ENCODE measurements around the gene CRB1. TPM values are rescaled to one million over a fixed set of nuclear protein-coding genes. Genes with fewer than 3 reads are reported as not detected.

CRB1 gene
- total and polyA plus RNA-seq, 8 donors: 0.09 to 0.31 (median 0.26) TPM

DNA sequence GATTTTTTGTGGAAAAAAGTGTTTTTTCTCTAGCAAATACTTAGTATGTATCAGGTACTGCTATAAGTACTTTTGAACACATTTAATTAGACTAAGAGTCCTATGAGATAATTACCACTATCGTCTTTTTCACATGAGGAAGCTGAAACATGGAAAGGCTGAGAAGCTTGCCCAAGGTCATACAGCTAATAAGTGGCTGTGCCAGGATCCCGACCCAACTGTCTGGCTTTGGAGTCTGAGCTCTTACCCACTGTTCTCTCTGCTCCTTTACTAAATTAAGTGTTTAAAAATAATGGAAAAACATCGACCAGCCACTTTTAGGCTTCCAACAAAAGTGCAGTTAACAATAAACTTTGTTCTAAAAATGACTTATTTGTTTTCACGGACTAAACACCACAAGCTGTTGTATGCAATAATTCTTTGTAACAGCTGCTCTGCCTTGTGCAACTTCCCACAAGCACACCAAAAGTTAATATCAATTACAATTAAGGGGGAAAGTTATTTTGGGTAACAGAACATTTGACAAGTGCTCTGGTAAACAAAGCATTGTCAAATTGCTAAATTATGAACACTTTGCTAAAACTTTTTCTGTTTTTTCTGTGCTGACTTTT is 75.7 kb downstream of the CRB1 start:
- no peak for ATAC-seq

DNA sequence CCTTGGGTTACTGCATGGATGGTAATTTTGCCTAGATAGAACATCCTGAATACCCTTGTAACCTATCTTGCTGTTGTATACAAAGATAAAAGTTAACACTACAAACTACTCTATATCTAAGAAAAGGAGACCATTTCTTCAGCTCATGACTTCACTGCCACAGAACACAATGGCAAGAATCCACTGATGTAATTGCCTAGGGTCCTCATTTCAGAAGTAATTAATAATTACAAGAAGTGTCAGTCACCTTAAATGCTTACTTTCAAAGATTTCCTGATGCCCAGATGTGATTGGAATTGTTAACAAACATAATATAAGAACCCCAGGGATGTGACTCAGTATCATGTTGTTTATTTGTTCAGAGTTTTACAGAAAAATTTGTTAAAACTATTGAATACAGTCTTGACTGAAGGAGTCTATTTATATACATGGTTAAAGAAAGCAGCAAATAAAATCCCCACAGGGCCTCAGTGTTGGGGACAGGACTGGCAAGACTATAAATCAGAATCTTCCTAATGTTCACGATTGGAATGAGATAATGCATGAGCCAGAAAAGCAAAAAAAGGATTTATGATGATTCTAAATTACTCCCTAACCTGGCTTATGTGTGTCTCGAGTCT is 83.9 kb downstream of the CRB1 start:
- no peaks in the 10 kb centered on the region for H3K9me3 ChIP-seq
- no peaks in the 10 kb centered on the region for H3K4me1 ChIP-seq
- no peak overlapping the region for H3K4me3 ChIP-seq
- no peaks in the 10 kb centered on the region for H3K27me3 ChIP-seq
- TF ChIP-seq, protein P1, sequence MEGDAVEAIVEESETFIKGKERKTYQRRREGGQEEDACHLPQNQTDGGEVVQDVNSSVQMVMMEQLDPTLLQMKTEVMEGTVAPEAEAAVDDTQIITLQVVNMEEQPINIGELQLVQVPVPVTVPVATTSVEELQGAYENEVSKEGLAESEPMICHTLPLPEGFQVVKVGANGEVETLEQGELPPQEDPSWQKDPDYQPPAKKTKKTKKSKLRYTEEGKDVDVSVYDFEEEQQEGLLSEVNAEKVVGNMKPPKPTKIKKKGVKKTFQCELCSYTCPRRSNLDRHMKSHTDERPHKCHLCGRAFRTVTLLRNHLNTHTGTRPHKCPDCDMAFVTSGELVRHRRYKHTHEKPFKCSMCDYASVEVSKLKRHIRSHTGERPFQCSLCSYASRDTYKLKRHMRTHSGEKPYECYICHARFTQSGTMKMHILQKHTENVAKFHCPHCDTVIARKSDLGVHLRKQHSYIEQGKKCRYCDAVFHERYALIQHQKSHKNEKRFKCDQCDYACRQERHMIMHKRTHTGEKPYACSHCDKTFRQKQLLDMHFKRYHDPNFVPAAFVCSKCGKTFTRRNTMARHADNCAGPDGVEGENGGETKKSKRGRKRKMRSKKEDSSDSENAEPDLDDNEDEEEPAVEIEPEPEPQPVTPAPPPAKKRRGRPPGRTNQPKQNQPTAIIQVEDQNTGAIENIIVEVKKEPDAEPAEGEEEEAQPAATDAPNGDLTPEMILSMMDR (IDR thresholded peaks at IDR 0.05): no peak
- ATAC-seq: no peak
- intact Hi-C loops (cut with DNase I): no loop called here
- no peak overlapping the region for H3K27ac ChIP-seq
- no peak for DNase-seq
- no peaks in the 10 kb centered on the region for H3K36me3 ChIP-seq

More for the DNA sequence above, 75.7 kb downstream of the CRB1 start:
- DNase-seq: no peak
- no peaks in the 10 kb centered on the region for H3K4me1 ChIP-seq
- H3K27me3 ChIP-seq: no peaks in the 10 kb centered on the region
- H3K9me3 ChIP-seq: no peaks in the 10 kb centered on the region
- H3K36me3 ChIP-seq: no peaks in the 10 kb centered on the region
- H3K27ac ChIP-seq: no peak overlapping the region
- intact Hi-C loops (cut with DNase I): no loop called here
- TF ChIP-seq, protein P1 (IDR thresholded peaks at IDR 0.05): no peak
- H3K4me3 ChIP-seq: no peak overlapping the region

DNA sequence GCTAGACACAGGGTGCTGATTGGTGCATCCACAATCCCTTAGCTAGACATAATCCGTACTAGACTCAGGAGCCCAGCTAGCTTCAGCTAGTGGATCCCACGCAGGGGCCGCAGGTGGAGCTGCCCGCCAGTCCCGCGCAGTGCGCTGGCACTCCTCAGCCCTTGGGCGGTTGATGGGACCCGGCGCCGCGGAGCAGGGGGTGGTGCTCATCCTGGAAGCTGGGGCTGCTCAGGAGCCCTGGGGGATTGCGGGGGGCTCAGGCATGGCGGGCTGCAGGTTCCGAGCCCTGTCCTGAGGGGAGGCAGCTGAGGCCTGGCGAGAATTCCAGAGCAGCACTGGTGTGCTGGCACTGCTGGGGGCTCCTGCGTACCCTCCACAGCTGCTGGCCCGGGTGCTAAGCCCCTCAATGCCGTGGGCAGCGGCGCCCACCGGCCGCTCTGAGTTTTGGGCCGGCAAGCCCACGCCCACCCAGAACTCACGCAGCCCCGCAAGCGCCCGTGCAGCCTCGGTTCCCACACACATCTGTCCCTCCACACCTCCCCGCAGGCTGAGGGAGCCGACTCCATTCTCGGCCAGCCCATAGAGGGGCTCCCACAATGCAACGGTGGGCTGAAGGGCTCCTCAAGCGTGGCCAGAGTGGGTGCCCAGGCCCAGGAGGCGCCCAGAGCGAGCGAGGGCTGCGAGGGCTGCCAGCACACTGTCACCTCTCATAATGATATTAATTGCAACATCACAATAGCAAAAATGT is 87.4 kb downstream of the CRB1 start:
- TF ChIP-seq, protein P1 (IDR thresholded peaks at IDR 0.05): no peak
- no peak overlapping the region for H3K27ac ChIP-seq
- no peaks in the 10 kb centered on the region for H3K9me3 ChIP-seq
- ATAC-seq (no peak), DNase-seq (peak in 1 of 4 donors; percentile 76)
- H3K4me1 ChIP-seq: no peaks in the 10 kb centered on the region
- intact Hi-C loops (cut with DNase I): no loop called here
- no peaks in the 10 kb centered on the region for H3K27me3 ChIP-seq
- H3K4me3 ChIP-seq: no peak overlapping the region
- no peaks in the 10 kb centered on the region for H3K36me3 ChIP-seq

DNA sequence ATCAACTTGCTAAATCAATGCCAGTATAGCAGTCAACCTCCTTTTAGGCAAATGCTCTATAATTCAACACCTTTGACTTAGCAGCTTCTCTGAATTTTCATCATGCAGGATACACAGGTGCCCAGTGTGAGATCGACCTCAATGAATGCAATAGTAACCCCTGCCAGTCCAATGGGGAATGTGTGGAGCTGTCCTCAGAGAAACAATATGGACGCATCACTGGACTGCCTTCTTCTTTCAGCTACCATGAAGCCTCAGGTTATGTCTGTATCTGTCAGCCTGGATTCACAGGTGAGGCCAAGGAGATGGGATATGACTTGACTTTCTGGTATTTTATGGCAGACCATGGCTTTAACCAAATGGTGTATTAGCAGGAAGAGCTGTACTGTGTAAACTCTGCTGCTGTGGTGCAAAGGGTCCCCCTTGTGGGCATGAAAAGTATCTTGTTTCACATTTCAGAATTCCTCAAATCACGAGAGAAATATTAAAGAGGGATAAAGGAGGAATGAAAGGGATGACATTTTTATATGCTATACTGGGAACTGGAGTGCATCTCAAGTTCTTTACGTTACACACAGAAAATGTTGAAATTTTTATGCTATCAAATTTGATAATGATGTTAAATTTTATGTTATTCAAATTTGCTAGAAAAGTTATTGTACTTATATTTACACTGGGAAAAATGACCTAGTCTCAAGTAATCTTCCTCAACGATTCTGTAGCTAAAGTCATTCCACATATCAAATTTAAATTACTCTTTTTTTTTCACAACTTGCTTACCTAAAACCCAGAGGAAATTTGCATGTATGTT is 88.9 kb downstream of the CRB1 start:
- DNase-seq (peak in 2 of 4 donors; percentile 7 to 34), ATAC-seq (peak; percentile 90)
- Histone ChIP-seq H3K36me3 (no peaks in the 10 kb centered on the region), H3K27me3 (no peaks in the 10 kb centered on the region), H3K4me1 (no peaks in the 10 kb centered on the region), H3K9me3 (no peaks in the 10 kb centered on the region), H3K4me3 (no peak overlapping the region), H3K27ac (no peak overlapping the region)
- intact Hi-C loops (cut with DNase I): no loop called here
- TF ChIP-seq, protein P1 (IDR thresholded peaks at IDR 0.05): peak; percentile 25 to 44

Data from left lung (tissue), 10 donors.